Endothelial cell of umbilical vein (primary cell): ENCODE measurements around the gene HGFAC. TPM values are rescaled to one million over a fixed set of nuclear protein-coding genes. Genes with fewer than 3 reads are reported as not detected.

Source experiments
- BruUV-seq: library from RNA; stranded (reverse); fragments of 400-500 nt; replicated peaks from 2 replicates; lab custom pipeline; 2021; lab: Mats Ljungman, UMichigan
- CTCF ChIA-PET: fragments of 300-600, 350-600 bp; sonication (Branson Sonifier 250); formaldehyde crosslinking; loops from one replicate; lab custom pipeline; 2021; ENCODE audit warnings: antibody characterized with exemption, inconsistent platforms; lab: Charles Lee
- POLR2A ChIA-PET: fragments of 300-600, 350-600 bp; sonication (Branson Sonifier 250); formaldehyde crosslinking; loops from one replicate; lab custom pipeline; 2021; ENCODE audit warnings: antibody characterized with exemption, inconsistent platforms; lab: Charles Lee
- DNase-seq: peaks from one replicate; pipeline ENCODE4 v3.0.0-alpha.2; 2011; ENCODE audit warnings: low read depth, low spot score
- FAIRE-seq: peaks from 2 replicates; lab custom pipeline; 2011; peaks lifted over from hg19 to GRCh38; lab: Jason Lieb, UNC
- H2AFZ ChIP-seq: 2 replicates; pipeline ENCODE4 v1.6.0; 2012; ENCODE audit warnings: low read depth, low read length, control low read depth, inconsistent platforms
- H3K27ac ChIP-seq: 2 replicates; pipeline ENCODE4 v1.5.1; 2011; ENCODE audit warnings: low read depth, mild to moderate bottlenecking, control low read depth, low read length, moderate library complexity; ENCODE audit not compliant: insufficient read depth
- H3K27me3 ChIP-seq, 2 experiments: 2 replicates each; pipeline versions ENCODE4 v1.6.0 to v1.6.1; 2011; ENCODE audit warnings: low read length in 2 of 2, mixed read lengths in 1 of 2; ENCODE audit not compliant: control insufficient read depth in 2 of 2, insufficient read depth in 2 of 2
- H3K36me3 ChIP-seq, 2 experiments: 2 replicates in 1 of 2; 3 replicates in 1 of 2; pipeline ENCODE4 v1.5.1; 2011; ENCODE audit warnings: low read length in 2 of 2, mild to moderate bottlenecking in 1 of 2, moderate library complexity in 1 of 2; ENCODE audit not compliant: control insufficient read depth in 2 of 2, insufficient read depth in 2 of 2; ENCODE audit errors: extremely low read depth in 1 of 2
- H3K4me1 ChIP-seq: 3 replicates; pipeline ENCODE4 v1.5.1; 2011; ENCODE audit warnings: mild to moderate bottlenecking, low read length; ENCODE audit not compliant: control insufficient read depth, insufficient read depth; ENCODE audit errors: extremely low read depth
- H3K4me2 ChIP-seq: 2 replicates; pipeline ENCODE4 v1.6.1; 2011; ENCODE audit warnings: low read length, control low read depth, mixed read lengths; ENCODE audit not compliant: insufficient read depth
- H3K4me3 ChIP-seq, 3 experiments: fragments of 200-600 bp in 1 of 3; sonication (generic), shearing (Covaris generic) in 1 of 3; replicated peaks in 1 of 3; 2 replicates each; pipeline ENCODE4 v1.5.1; 2011 to 2016; ENCODE audit warnings: control low read depth in 3 of 3, low read length in 3 of 3, mild to moderate bottlenecking in 2 of 3, inconsistent platforms in 1 of 3, low read depth in 1 of 3, moderate library complexity in 1 of 3; ENCODE audit not compliant: insufficient read depth in 1 of 3
- H3K79me2 ChIP-seq: 2 replicates; pipeline ENCODE4 v1.6.0; 2012; ENCODE audit warnings: low read length, inconsistent platforms; ENCODE audit not compliant: control insufficient read depth, insufficient read depth
- H3K9ac ChIP-seq: replicated peaks from 2 replicates; pipeline ENCODE3; 2011; ENCODE audit warnings: low read length, control low read depth; ENCODE audit not compliant: insufficient read depth; ENCODE audit errors: extremely low read depth
- H3K9me1 ChIP-seq: replicated peaks from 3 replicates; pipeline ENCODE4 v1.6.0; 2011; ENCODE audit warnings: mild to moderate bottlenecking, low read length; ENCODE audit not compliant: control insufficient read depth, insufficient read depth; ENCODE audit errors: extremely low read depth
- H3K9me3 ChIP-seq: replicated peaks from 2 replicates; pipeline ENCODE4 v1.5.1; 2012; ENCODE audit warnings: low read length, inconsistent platforms; ENCODE audit not compliant: control insufficient read depth, insufficient read depth
- H4K20me1 ChIP-seq: replicated peaks from 2 replicates; pipeline ENCODE3; 2011; ENCODE audit warnings: mild to moderate bottlenecking, low read length; ENCODE audit not compliant: control insufficient read depth, insufficient read depth; ENCODE audit errors: extremely low read depth
- CTCF ChIP-seq, 2 donors: IDR thresholded peaks; 1 replicate in 1 of 2; 2 replicates in 1 of 2; pipeline ENCODE4 v1.5.1; 2011; ENCODE audit warnings: low read length in 2 of 2, mild to moderate bottlenecking in 2 of 2, moderate library complexity in 2 of 2, control low read depth in 1 of 2, inconsistent platforms in 1 of 2, low read depth in 1 of 2; ENCODE audit not compliant: insufficient read depth in 1 of 2; ENCODE audit errors: extremely low read depth in 1 of 2
- EZH2 ChIP-seq: IDR thresholded peaks from 2 replicates; pipeline ENCODE4 v1.6.1; 2012; ENCODE audit warnings: borderline replicate concordance, low read depth, mild to moderate bottlenecking, moderate library complexity, low read length, inconsistent platforms; ENCODE audit not compliant: severe bottlenecking
- FOS ChIP-seq: IDR thresholded peaks from 2 replicates; pipeline ENCODE4 v1.6.1; 2011; ENCODE audit warnings: mild to moderate bottlenecking, low read length, moderate library complexity, borderline replicate concordance; ENCODE audit not compliant: insufficient read depth
- GATA2 ChIP-seq: IDR thresholded peaks from 2 replicates; pipeline ENCODE4 v1.7.0; 2011; ENCODE audit warnings: low read depth, mild to moderate bottlenecking, moderate library complexity, mixed read lengths, low read length; ENCODE audit not compliant: insufficient read length, insufficient read depth
- JUN ChIP-seq: IDR thresholded peaks from 2 replicates; pipeline ENCODE4 v1.6.1; 2011; ENCODE audit warnings: borderline replicate concordance, low read depth; ENCODE audit not compliant: insufficient read length, insufficient read depth
- MAX ChIP-seq: IDR thresholded peaks from 2 replicates; pipeline ENCODE4 v1.6.1; 2011; ENCODE audit not compliant: insufficient read depth, insufficient read length
- MYC ChIP-seq: IDR thresholded peaks from one replicate; pipeline ENCODE4 v1.6.1; 2011; ENCODE audit warnings: mild to moderate bottlenecking, low read depth, low read length
- POLR2A ChIP-seq: IDR thresholded peaks from 2 replicates; pipeline ENCODE4 v1.6.1; 2012; ENCODE audit warnings: low read depth, mild to moderate bottlenecking, control low read depth, low read length
- POLR2AphosphoS5 ChIP-seq: IDR thresholded peaks from 2 replicates; pipeline ENCODE4 v1.6.1; 2012; ENCODE audit warnings: low read depth, mild to moderate bottlenecking, control low read depth, low read length, moderate library complexity; ENCODE audit not compliant: insufficient read depth
- dilution Hi-C: fragments of 300-500 bp; cut with MboI; formaldehyde crosslinking; loops from one replicate; pipeline ENCODE4 v1.15.0; 2019; ENCODE audit warnings: low sequenced_read_pairs; ENCODE audit not compliant: extremely low pct_ligation_motif_present
- intact Hi-C: fragments of 100-400 bp; cut with micrococcal nuclease; formaldehyde crosslinking; loops from one replicate; pipeline ENCODE4 v1.10.0; 2022
- polyA plus RNA-seq, 4 experiments: library from polyadenylated mRNA; depleted of rRNA in 3 of 4; stranded (reverse) in 3 of 4; unstranded in 1 of 4; fragments of >200 nt; gene quantifications; 2 replicates each; pipeline versions ENCODE4 v1.2.1 to v1.2.3, GENCODE V29; 2011 to 2012; ENCODE audit warnings: missing spikeins in 1 of 4
- total RNA-seq: library from RNA; stranded (reverse); gene quantifications from 2 replicates; pipeline ENCODE4 v1.2.3, GENCODE V29; 2021

The HGFAC gene
- total and polyA plus RNA-seq, 2 donors (not counting 3 experiments of a cell fraction or from before 2014, with no cell fraction given) = 0.36 to 0.49 TPM

- no peaks in the 10 kb centered on the region for H3K9me1 ChIP-seq
- H3K36me3 ChIP-seq = no peaks in the 10 kb centered on the region
- H3K27ac ChIP-seq = no peak overlapping the region
- no peak overlapping the region for H3K9ac ChIP-seq
- H3K4me2 ChIP-seq = no peak overlapping the region
- H4K20me1 ChIP-seq = no peaks in the 10 kb centered on the region
- H3K79me2 ChIP-seq = no peaks in the 10 kb centered on the region
- no peaks in the 10 kb centered on the region for H3K27me3 ChIP-seq
- intact Hi-C loops = no loop called here
- no TSS peak for BruUV-seq
- FAIRE-seq (no peak), DNase-seq (no peak)
- POLR2A ChIA-PET = no interaction called here
- H2AFZ ChIP-seq = no peak overlapping the region
- H3K4me1 ChIP-seq = peaks cover 3% of the 10 kb centered on the region
- no peak overlapping the region for H3K4me3 ChIP-seq
- no peaks in the 10 kb centered on the region for H3K9me3 ChIP-seq
- CTCF ChIA-PET = no interaction called here
- dilution Hi-C loops = no loop called here
- TF ChIP-seq JUN (no peak), POLR2A (no peak), MYC (no peak), MAX (no peak), POLR2AphosphoS5 (no peak), GATA2 (no peak), EZH2 (no peak), FOS (no peak), CTCF (IDR thresholded peaks at IDR 0.05; ENCODE audit: extremely low read depth in 1 of 2, insufficient read depth in 1 of 2, low read depth in 1 of 2, low read length in 2 of 2) (no peak)
These were observed 39.0 kb upstream of the HGFAC start for GRCh38 chr4:3402491-3403347.
